T-helper 2 cell (primary cell): ENCODE measurements around the gene PEX11A.

Experiments
- DNase-seq, 5 experiments: peaks; one replicate each; pipeline versions ENCODE4 v3.0.0 to v3.0.0-alpha.2; 2012 to 2022

PEX11A gene

GRCh38 chr15:89654847-89655805 lies 35.4 kb downstream of the PEX11A start, which contains the start of gene KIF7:
Gene KIF7, minus strand, starts transcription at chr15:89655467. Its CDS starts 2,537 bp downstream, at chr15:89652930.
- DNase-seq, result peak in 1 of 5 experiments; percentile 47

GRCh38 chr15:89654301-89654761 lies 36.2 kb downstream of the PEX11A start:
- DNase-seq, result no peak

GRCh38 chr15:89653578-89653977 lies 37.0 kb downstream of the PEX11A start:
- no peak for DNase-seq

GRCh38 chr15:89652666-89653065 lies 37.9 kb downstream of the PEX11A start:
- DNase-seq, result no peak

GRCh38 chr15:89652131-89652530 lies 38.4 kb downstream of the PEX11A start:
- DNase-seq, result no peak

- DNase-seq, result no peak
Measured at GRCh38 chr15:89649716-89650115, 40.8 kb downstream of the PEX11A start.

- DNase-seq, result no peak
Measured at GRCh38 chr15:89649013-89649625, 41.4 kb downstream of the PEX11A start.

GRCh38 chr15:89648106-89649012 lies 42.2 kb downstream of the PEX11A start:
- DNase-seq, result no peak

- DNase-seq, result peak in 4 of 5 experiments; percentile 36 to 49 (median 45)
Measured at GRCh38 chr15:89647191-89647851, 43.2 kb downstream of the PEX11A start.

GRCh38 chr15:89646416-89647141 lies 44.0 kb downstream of the PEX11A start:
- DNase-seq, result no peak

- no peak for DNase-seq
Measured at GRCh38 chr15:89645680-89646079, 44.9 kb downstream of the PEX11A start.

- no peak for DNase-seq
Measured at GRCh38 chr15:89642106-89642505, 48.4 kb downstream of the PEX11A start.

GRCh38 chr15:89641053-89641452 lies 49.5 kb downstream of the PEX11A start:
- no peak for DNase-seq

GRCh38 chr15:89640245-89640644 lies 50.3 kb downstream of the PEX11A start:
- DNase-seq, result no peak

- DNase-seq, result no peak
Measured at GRCh38 chr15:89633585-89633984, 57.0 kb downstream of the PEX11A start.

- no peak for DNase-seq
Measured at GRCh38 chr15:89632563-89633430, 57.8 kb downstream of the PEX11A start.

- DNase-seq, result no peak
Measured at GRCh38 chr15:89631902-89632264, 58.7 kb downstream of the PEX11A start.
